PC-9 (cell line): ENCODE results near the gene CAST. TPM values are rescaled to one million over a fixed set of nuclear protein-coding genes. Genes with fewer than 3 reads are reported as not detected.

ENCODE experiments used
- BruUV-seq: library from RNA; stranded (reverse); fragments of 400-500 nt; replicated peaks from 2 replicates; lab custom pipeline; 2021; lab: Mats Ljungman, UMichigan
- CTCF ChIA-PET: fragments of 300-600 bp; sonication (Branson Sonifier 250); formaldehyde crosslinking; loops from one replicate; lab custom pipeline; 2022; ENCODE audit warnings: antibody characterized with exemption; lab: Charles Lee
- POLR2A ChIA-PET: fragments of 300-600 bp; sonication (Branson Sonifier 250); formaldehyde crosslinking; loops from one replicate; lab custom pipeline; 2022; ENCODE audit warnings: antibody characterized with exemption; ENCODE audit not compliant: unreplicated experiment; lab: Charles Lee
- DNase-seq, 2 experiments: peaks; one replicate each; pipeline versions ENCODE4 v3.0.0 to v3.0.0-alpha.2; 2015 to 2022; ENCODE audit warnings: mixed read lengths in 1 of 2
- H2AFZ ChIP-seq: fragments of 200-600 bp; sonication (generic); 2 replicates; pipeline ENCODE4 v1.8.1; 2017; ENCODE audit warnings: antibody characterized with exemption
- H3F3A ChIP-seq: fragments of 200-600 bp; sonication (generic); 2 replicates; pipeline ENCODE4 v1.8.1; 2017; ENCODE audit warnings: antibody characterized with exemption, mild to moderate bottlenecking, low read depth; ENCODE audit not compliant: insufficient read depth
- H3K27ac ChIP-seq: fragments of 200-600 bp; sonication (generic); 2 replicates; pipeline ENCODE4 v1.6.1; 2016; ENCODE audit warnings: mixed run types
- H3K27me3 ChIP-seq: fragments of 200-600 bp; sonication (generic); 2 replicates; pipeline ENCODE4 v1.6.1; 2016; ENCODE audit warnings: low read depth, mixed run types; ENCODE audit not compliant: insufficient read depth
- H3K36me3 ChIP-seq: fragments of 200-600 bp; sonication (generic); 2 replicates; pipeline ENCODE4 v1.6.1; 2016; ENCODE audit warnings: low read depth, mixed run types
- H3K4me1 ChIP-seq: fragments of 200-600 bp; sonication (generic); replicated peaks from 2 replicates; pipeline ENCODE4 v1.6.1; 2016; ENCODE audit warnings: mixed run types; ENCODE audit not compliant: insufficient read depth
- H3K4me2 ChIP-seq: fragments of 200-600 bp; sonication (generic); 2 replicates; pipeline ENCODE4 v1.6.1; 2017; ENCODE audit warnings: mixed run types
- H3K4me3 ChIP-seq: fragments of 200-600 bp; sonication (generic); 2 replicates; pipeline ENCODE4 v1.6.1; 2016; ENCODE audit warnings: mixed run types
- H3K79me2 ChIP-seq: fragments of 200-600 bp; sonication (generic); 2 replicates; pipeline ENCODE4 v1.6.1; 2017; ENCODE audit warnings: low read depth, mixed run types
- H3K9me2 ChIP-seq: fragments of 200-600 bp; sonication (generic); 2 replicates; pipeline ENCODE4 v1.8.1; 2017; ENCODE audit warnings: mild to moderate bottlenecking; ENCODE audit not compliant: insufficient read depth
- H3K9me3 ChIP-seq: fragments of 200-600 bp; sonication (generic); 2 replicates; pipeline ENCODE4 v1.8.1; 2016; ENCODE audit warnings: low read depth; ENCODE audit not compliant: insufficient read depth
- H4K20me1 ChIP-seq: fragments of 200-600 bp; sonication (generic); 2 replicates; pipeline ENCODE4 v1.8.1; 2017; ENCODE audit not compliant: insufficient read depth
- CTCF ChIP-seq: fragments of 200-600 bp; sonication (generic); conservative IDR thresholded peaks from 2 replicates; pipeline ENCODE4 v1.6.1; 2017; ENCODE audit warnings: mixed run types, antibody characterized with exemption, mild to moderate bottlenecking, moderate library complexity
- EZH2 ChIP-seq: fragments of 200-600 bp; sonication (generic); IDR thresholded peaks from 2 replicates; pipeline ENCODE4 v1.8.0; 2017; ENCODE audit warnings: antibody characterized with exemption, low read depth
- intact Hi-C: fragments of 100-400 bp; cut with micrococcal nuclease; formaldehyde crosslinking; loops from one replicate; pipeline ENCODE4 v1.10.0; 2022; ENCODE audit not compliant: unreplicated experiment
- total RNA-seq: library from RNA; stranded (reverse); gene quantifications from 2 replicates; pipeline ENCODE4 v1.2.3, GENCODE V29; 2021

CAST gene
- total RNA-seq, 1 experiment from 2014 or later = 289 TPM

GRCh38 chr5:96822686-96823459, 160.7 kb downstream of the CAST start:
- H3K9me3 ChIP-seq = no peaks in the 10 kb centered on the region
- intact Hi-C loops = no loop called here
- TF ChIP-seq EZH2 = no peak
- TF ChIP-seq CTCF = no peak
- H3K36me3 ChIP-seq = no peaks in the 10 kb centered on the region
- H3K27me3 ChIP-seq = no peaks in the 10 kb centered on the region
- no peak for DNase-seq
- H3K4me1 ChIP-seq = peaks cover 16% of the 10 kb centered on the region
- CTCF ChIA-PET = no interaction called here
- no peak overlapping the region for H3K4me2 ChIP-seq
- H3K9me2 ChIP-seq = no peaks in the 10 kb centered on the region
- H4K20me1 ChIP-seq = no peaks in the 10 kb centered on the region
- H3K79me2 ChIP-seq = no peaks in the 10 kb centered on the region
- POLR2A ChIA-PET = no interaction called here
- no peak overlapping the region for H3K27ac ChIP-seq
- no TSS peak for BruUV-seq
- no peak overlapping the region for H3K4me3 ChIP-seq
- H3F3A ChIP-seq = peaks cover 18% of the 10 kb centered on the region
- H2AFZ ChIP-seq = no peak overlapping the region

GRCh38 chr5:96823900-96824380, 161.8 kb downstream of the CAST start:
- intact Hi-C loops = no loop called here
- H3K9me3 ChIP-seq = no peaks in the 10 kb centered on the region
- TF ChIP-seq CTCF = no peak
- TF ChIP-seq EZH2 = no peak
- DNase-seq = peak; percentile 49 to 91
- no peaks in the 10 kb centered on the region for H3K79me2 ChIP-seq
- no TSS peak for BruUV-seq
- H3F3A ChIP-seq = peaks cover 18% of the 10 kb centered on the region
- H3K36me3 ChIP-seq = no peaks in the 10 kb centered on the region
- 0 out of 2 replicates have a peak overlapping the region, but pooled peaks have one; percentile 10 for H3K27ac ChIP-seq
- no peaks in the 10 kb centered on the region for H3K9me2 ChIP-seq
- H3K4me2 ChIP-seq = peak overlapping the region; percentile 26
- H3K27me3 ChIP-seq = no peaks in the 10 kb centered on the region
- H4K20me1 ChIP-seq = no peaks in the 10 kb centered on the region
- no peak overlapping the region for H2AFZ ChIP-seq
- peaks cover 16% of the 10 kb centered on the region for H3K4me1 ChIP-seq
- H3K4me3 ChIP-seq = no peak overlapping the region
- ChIA-PET CTCF (no interaction called here), POLR2A (interaction anchor here (0.6 kb wide), 1 partner anchor 1207 kb away, joined by 5 read pairs; no protein-coding TSS in a partner anchor)

Other genes starting within 250 kb of the CAST start
- not detected in 2 replicates for gene PCSK1, start 229.1 kb upstream of the CAST start, total RNA-seq
- 8.4 and 15.8 TPM in 2 replicates for gene ERAP1, start 145.6 kb downstream of the CAST start, total RNA-seq
- gene ERAP2, start 214.1 kb downstream of the CAST start, total RNA-seq = 48.2 and 51.9 TPM in 2 replicates